Fibroblast of skin of left biceps (primary cell): Measurements from ENCODE around the gene BCL2L1.
"Not testable (repeated sequence)": the region's sequence is repeated elsewhere in the genome, so short reads cannot be mapped to it uniquely, and the experiment has no call there.

ENCODE experiments used
- DNase-seq, 2 experiments: peaks; one replicate each; pipeline ENCODE4 v3.0.0-alpha.2; 2013; ENCODE audit warnings: low read depth in 2 of 2

The BCL2L1 gene

DNA sequence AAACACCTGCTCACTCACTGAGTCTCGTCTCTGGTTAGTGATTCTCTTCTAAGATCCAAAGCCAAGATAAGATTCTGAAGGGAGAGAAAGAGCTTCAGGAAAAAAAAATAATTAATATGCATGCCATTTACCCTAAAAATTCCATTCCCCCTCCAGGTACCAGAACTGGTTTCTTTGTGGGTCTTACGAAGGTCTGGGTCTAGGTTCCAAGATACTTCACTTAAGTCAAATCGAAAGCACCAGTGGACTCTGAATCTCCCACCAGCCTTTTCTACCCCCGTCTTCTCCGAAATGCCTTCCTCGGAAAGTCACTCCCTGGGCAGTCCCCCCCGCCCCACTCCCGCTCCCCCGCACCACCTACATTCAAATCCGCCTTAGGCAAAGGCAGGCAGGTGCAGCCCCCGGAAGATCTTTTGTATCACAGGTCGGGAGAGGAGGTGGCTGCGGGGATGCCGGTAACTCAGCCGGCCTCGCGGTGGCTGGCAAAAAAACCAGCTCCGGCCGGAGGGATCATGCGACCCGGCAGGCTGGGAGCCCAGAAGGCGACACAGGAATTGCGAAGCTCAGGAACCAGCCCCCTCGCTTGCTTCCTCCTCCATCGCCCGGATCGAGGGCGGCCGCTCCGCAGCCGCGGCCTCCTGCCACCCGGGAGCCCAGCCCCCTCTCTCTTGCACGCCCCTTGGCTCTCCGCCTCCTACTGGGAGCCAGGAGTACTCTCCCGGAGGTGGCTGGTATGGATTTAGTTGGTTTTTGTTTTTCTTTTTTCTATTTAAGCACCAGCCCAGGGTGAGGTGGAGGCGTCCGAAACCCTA is at the start of gene BCL2L1:
Gene BCL2L1 (minus strand): TSS at position 612 of the 812 bp plus-strand sequence. CDS start 650 bp downstream, outside the sequence.
- peak in 1 of 2 experiments; percentile 61 for DNase-seq

DNA sequence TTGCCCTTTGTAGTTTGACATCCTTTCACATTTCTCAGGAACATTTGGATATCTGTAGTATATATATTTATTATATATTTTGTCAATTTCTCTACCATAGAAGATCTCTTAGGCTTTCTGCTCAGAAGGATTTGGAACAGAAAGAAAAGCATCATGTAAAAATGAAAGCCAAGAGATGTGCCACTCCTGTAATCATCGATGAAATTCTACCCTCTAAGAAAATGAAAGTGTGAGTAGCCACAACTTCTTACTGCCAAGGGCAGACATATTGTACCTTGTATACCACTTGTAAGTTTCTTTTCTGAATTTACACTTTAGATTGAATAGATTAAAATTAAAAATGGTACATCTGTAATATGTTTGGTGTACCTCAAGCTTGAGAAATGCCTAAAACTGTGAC is 47.6 kb upstream of the BCL2L1 start:
- DNase-seq, result no peak

DNA sequence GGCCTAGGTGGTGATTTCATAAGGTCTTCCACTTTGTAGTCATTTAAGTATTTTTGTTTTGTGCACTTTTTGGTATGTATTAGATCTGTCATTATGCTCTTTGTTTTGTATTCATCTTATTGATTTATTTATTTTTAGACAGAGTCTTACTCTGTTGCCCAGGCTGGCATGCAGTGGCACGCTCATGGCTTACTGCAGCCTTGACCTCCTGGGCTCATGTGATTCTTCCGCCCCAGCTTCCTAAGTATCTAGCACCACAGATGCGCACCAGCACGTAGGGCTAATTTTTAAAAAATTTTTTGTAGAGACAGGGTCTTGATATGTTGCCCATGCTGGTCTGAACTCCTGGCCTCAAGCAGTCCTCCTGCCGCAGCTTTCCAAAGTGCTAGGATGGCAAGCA is 47.0 kb upstream of the BCL2L1 start:
- DNase-seq, result no peak

DNA sequence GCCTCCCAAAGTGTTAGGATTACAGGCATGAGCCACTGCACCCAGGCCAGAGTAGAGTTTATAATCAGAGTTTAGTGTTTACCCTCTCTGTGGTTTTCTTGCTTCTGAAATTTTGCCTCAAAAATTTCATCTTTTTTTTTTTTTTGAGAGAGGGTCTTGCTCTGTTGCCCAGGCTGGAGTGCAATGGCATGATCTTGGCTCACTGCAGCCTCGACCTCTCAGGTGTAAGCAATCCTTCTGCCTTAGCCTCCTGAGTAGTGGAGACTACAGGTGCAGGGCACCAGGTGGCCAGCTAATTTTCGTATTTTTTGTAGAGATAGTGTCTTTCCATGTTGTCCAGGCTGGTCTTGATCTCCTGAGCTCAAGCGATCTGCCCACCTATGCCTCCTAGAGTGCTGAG is 45.1 kb upstream of the BCL2L1 start:
- DNase-seq, result no peak

DNA sequence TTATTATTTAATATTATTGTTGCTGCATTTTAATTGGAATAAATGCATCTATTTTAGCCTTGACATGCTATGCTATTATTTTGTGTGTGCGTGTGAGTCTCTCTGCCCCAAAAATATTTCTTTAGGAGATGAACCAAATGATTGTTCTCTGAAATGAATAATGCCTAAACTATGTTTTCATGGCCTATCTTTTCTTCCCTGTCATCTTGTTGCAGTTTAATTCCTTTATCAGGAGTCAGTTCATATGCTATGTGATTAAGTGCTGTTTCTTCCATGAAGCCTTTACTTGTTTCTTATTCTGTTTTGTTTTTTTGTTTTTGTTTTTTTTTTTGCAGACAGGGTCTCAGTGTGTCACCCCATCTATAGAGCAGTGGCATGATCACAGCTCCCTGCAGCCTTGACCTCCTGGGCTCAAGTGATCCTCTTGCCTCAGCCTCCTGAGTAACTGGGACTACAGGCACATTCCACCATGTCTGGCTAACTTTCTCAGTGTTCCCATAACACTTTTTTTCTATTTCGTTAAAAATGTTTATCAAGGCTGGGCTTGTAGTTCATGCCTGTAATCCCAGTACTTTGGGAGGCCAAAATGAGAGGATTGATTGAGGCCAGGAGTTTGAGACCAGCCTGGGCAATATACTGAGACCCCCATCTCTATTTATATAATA is 42.1 kb upstream of the BCL2L1 start:
- peak in 1 of 2 experiments; percentile 18 for DNase-seq

DNA sequence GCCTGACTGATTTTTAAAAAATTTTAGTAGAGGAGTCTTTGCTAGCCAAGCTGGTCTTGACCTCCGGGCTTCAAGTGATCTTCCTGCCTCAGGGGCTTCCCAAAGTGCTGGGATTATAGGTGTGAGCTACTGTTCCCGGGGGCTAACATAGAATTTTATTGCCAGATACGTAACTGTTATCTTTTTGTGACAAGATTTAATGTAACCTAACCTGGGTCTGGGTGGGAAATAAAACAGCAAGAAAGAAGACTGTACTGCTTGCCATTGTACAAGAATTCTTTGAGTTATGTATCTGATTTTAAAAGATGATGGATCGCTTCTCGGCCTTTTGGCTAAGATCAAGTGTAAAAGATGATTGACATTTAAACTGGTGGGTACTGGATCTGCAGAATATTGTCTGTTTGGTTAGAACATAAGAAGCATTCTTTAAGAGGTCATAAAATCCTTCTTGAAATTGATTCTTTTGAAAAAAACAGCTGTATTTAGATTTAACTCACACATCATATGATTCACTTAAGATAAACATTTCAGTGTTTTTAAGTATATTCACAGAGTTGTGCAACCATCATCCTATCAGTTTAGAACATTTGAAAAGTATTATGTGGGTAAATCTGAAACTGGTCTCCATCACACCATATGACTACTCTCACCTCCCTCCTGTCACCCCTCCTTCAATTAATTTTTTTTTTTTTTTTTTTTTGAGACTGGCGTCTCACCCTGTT is 38.0 kb upstream of the BCL2L1 start:
- DNase-seq, result peak in 1 of 2 experiments; percentile 26

DNA sequence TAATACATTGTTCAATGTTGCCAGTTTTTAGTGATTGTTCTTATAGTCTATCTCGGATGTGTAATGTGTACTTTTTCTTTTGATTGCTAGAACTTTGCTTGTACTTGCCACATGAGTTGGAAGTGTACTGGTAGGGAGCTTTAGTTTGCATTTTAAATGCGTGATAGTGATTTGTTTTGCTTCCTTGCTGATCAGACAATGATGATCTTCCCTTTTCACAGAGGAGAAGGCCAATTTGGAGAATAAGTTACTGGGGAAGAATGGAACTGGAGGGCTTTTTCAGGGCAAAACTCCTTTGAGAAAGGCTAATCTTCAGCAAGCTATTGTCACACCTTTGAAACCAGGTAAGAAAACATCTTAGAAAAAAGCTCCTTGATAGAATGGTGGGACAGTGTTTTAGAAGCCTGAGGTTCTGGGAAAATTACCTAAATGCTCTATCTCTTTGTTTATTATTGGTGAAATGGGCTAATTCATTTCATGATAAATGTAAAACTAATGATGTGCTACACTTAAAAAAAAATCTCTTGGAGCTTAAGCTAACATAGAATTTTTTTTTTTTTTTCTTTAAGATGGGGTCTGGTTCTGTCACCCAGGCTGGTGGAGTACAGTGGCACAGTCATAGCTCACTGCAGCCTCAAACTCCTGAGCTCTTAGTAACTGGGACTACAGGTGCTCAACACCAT is 37.3 kb upstream of the BCL2L1 start:
- DNase-seq, result no peak

DNA sequence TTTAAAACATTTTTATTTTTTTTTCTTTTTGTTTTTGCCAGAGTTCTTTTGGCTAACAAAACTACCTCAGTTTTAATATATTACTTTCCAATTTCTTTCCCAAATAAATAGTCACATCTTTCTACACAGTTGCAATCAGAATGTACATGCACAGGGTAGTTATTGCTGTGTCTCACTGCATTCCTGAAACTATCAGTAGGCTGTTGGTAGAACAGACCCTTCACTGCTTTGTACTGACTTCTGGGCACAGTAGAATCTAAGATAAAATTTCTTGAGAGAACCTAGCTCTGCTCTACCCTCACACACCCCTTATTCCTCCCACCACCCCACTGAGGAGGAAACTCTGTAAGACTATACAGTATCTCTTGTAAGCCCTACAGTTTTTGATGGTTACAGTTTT is 36.3 kb upstream of the BCL2L1 start:
- DNase-seq, result no peak

DNA sequence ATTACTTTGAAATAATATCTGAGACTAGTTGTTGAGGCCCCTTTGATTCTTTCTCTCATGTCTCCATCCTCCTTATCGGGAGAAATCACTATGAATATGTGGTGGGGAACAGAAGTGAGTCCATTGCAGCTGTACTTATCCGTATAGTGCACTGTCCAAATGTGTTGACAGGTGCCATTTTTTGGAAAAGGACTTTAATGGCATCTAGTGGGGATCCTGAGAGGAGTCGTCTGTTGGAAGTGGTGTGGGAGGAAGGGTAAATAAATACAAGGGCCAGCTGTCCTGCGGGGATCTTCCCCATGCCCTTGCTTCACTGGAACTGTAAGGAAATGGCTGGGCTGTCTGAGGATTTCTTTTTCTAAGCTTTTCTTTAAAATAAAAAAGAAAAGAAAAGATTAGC is 35.9 kb upstream of the BCL2L1 start:
- no peak for DNase-seq

DNA sequence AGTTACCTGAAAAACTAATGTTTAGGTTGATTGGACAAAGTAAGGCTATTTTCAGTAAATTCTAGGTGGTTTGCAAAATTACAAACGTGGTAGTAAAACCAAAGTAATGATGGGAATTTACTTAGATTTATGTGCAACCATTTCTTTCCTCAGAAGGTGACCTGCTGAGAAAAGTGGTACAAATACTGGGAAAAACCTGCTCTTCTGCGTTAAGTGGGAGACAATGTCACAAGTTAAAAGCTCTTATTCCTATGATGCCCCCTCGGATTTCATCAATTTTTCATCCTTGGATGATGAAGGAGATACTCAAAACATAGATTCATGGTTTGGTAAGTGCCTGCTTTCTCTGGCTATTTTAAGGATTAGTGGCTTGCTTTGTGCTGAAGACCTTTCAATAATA is 34.6 kb upstream of the BCL2L1 start:
- no peak for DNase-seq

DNA sequence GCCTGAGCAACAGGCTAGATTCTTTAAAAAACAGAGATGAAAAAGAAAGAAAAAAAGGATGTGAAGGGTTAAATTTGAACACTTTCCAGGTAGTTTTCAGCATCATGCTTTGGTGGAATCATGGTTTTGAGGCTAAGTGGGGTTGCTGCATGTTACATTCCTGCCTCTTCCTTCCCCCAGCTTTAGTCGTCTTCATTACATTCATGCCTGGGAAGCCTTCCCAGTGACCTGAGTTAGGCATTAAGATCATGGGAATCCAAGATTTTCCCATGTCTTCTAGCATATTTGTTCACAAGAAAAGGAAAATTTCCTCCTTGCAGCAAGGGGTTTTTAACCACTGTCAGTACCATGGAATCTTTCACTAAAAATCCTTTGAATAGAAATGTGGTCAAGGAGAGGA is 28.5 kb upstream of the BCL2L1 start:
- peak; percentile 87 to 90 for DNase-seq

DNA sequence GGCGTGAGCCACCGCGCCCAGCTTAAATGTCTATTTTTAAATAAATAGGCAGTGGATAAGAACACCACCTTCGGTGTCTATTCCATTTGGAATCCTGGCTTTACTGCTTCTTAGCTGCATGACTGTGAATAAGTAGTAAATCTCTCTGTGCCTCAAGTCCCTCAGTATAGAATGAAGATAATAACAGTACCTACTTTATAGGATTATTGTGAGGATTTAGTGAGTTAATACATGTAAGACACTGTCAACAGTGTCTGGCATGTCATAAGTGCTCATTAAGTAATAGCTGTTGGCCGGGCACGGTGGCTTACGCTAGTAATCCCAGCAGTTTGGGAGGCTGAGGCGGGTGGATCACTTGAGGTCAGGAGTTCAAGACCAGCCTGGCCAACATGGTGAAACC is 26.6 kb upstream of the BCL2L1 start:
- DNase-seq, result no peak

DNA sequence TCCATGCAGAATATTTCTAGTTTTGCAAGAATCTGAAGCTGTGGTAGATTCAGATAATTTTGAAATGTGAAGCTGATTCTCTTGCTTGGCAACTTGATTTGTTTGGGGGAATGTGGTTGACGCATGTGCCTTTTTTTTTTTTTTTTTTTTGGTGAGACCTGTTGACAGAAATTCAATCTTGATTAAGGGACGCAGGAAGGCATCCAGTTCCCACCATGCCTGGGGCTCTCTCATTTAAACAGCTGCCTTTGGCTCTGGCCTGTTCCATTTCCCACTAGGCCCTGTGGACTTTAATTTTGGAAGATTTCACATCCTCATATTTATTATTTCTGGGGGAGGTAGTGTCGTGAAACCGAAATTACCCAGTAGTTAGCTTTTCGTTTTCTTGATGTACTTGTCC is 25.0 kb upstream of the BCL2L1 start:
- DNase-seq, result peak; percentile 63 to 67

DNA sequence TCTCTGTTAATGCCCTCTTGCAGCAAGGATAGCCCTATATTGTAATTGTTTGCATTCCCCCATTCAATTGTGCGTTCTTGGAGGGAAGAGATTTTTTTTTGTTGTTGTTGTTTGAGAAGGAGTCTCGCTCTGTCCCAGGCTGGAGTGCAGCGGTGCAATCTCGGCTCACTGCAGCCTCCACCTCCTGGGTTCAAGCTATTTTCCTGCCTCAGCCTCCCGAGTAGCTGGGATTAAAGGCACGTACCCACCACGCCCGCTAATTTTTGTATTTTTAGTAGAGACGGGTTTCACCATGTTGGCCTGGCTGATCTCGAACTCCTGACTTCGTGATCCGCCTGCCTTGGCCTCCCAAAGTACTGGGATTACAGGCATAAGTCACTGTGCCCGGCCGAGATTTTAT is 24.4 kb upstream of the BCL2L1 start:
- not testable (repeated sequence) for DNase-seq

DNA sequence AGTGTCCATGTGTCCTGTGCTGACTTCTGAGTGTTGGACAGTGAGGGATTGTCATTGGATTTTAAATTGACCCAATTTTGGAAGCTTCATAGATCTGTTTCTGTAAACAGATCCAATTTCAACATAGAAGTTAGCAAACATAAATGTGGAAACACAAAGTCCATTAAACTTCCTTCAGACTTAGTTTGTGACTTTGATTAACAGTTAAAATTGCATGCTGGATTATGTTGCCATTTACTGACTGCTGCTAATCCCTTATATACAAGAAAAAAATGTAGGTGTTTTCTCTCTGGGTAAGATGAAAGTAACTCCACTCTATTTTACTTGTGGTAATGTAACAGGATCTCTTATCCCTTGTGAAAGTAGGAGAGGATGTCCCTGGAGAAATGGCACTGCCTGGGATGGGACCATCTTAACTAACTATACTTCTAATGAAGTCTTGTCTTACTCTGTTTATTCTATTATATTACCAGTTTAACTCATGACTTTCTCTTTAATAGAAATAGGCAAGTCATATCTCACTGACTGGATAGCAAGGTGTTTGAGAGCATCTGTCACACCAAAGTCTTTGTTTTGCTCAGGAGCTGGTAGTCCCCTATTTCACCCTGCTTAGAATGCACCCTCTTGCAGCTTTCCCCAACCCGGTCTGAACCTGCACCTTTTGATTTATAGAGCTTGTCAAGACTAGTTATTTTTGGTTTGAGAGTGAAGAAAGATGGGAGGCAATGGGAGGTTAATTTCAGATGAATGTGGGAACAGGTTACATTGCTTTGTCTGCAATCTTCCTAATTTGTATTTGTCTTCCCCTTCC is 23.6 kb upstream of the BCL2L1 start:
- no peak for DNase-seq

DNA sequence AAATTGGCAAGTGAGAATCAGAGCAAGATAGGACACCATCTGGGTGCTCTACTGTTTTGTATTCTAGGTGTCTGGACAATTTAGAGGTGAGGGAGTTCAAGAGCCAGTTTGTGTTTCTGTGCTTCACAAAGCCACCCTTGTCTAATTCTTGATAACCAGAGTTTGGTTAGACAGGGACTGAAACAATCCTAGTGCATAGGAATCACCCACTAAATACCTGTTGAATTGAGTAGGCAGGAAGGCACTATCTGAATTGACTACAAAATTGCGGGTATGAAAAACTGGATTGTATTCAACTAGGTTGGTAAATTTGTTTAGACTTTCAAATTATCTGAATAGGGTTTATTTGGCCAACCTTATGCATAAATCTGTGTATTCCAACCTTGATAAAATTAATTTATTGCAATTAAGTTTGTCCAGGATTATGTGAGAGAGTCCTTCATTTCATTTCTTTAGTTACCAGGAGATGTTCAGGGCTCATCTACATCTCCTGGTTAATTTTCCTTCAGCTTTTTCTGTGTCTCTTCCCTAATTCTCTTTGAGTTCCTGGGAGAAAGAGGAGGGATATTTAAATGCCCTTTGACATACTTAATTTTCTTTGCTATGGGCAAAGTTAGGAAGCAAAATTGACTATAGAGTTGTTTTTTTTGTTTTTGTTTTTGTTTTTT is 18.1 kb upstream of the BCL2L1 start:
- no peak for DNase-seq

DNA sequence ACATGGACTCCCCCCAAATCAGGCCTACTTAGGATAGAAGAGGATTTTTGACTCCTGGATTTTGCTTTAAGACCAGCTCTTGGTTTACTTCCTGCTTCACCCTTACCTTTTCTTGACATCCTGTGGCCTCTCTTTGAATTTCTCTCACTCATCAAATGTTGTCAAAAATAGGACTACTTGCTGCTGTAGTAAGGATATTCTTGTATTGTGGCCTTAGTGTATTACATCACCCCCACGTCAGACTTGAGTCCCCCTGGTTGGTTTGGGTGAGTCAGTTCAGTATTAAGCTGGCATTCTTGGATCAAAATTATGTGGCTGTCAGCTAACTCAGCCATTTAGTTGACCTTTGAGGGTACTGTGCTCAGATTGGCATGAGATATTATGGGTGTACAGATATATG is 17.5 kb upstream of the BCL2L1 start:
- DNase-seq, result no peak

DNA sequence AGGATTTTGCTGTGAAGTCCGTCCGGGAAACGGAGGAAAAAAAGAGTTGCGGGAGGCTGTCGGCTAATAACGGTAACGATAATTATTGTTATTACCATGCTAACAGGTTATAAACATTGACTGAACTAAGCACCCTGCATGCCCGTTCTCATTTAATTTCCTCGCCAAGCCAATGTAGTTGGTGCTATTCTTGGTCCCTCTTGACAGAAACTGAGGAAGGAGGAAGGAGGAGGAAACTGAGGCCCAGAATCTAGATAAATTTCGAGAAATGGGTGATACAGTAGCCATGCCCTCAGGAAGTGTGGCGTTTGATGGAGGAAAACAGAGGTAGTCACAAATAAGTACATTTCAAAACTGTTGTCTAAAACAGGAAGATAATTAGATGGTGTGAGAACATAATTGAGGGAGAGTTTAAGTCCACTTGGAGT is 16.9 kb upstream of the BCL2L1 start:
- no peak for DNase-seq

DNA sequence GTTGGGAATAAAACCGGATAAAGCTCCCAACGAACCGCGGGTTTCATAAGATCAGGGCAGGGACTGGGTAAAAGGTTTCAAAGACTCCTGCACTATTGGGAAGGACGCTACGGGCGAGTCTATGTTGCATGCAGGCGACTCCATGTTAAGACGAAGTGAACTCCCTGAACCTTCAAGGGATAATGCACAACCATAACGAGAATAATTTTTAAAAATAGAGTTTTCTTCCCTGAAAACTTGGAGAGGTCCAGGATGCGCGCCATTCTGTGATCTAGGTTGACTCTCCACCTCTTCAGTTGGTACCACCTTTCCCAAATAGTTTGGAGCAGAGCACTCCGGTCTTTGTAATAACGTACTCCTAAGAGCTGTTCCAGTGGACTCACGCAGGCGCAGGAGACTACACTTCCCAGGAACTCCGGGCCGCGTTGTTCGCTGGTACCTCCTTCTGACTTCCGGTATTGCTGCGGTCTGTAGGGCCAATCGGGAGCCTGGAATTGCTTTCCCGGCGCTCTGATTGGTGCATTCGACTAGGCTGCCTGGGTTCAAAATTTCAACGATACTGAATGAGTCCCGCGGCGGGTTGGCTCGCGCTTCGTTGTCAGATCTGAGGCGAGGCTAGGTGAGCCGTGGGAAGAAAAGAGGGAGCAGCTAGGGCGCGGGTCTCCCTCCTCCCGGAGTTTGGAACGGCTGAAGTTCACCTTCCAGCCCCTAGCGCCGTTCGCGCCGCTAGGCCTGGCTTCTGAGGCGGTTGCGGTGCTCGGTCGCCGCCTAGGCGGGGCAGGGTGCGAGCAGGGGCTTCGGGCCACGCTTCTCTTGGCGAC is 16.3 kb upstream of the BCL2L1 start, which contains the start of gene TPX2:
Gene TPX2 (plus strand): TSS at position 562 of the 821 bp plus-strand sequence. CDS start 18,187 bp downstream, outside the sequence.
- DNase-seq, result peak; percentile 90

DNA sequence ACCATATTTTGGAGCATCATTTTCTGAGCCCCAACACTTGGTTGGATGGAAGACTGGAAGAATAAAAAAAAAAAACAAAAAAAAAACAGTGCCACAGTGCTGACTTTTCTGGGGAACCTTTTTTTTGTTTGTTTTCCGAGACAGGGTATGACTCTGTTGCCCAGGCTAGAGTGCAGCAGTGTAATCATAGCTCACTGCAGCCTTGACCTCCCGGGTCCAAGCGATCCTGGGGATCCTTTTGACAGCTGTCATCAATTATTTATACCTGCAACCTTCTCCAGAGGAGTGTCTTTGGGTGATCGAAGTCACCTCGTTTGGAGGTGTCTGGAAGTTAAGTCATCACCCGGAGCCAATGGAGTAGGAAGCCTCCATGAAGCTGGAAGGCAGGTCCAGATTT is 8.7 kb upstream of the BCL2L1 start:
- no peak for DNase-seq
